Measurements from ENCODE around the gene ERI3.
A peak's percentile ranks its signal among the peaks of the same experiment; 100 is the strongest.

Gene ERI3

DNA sequence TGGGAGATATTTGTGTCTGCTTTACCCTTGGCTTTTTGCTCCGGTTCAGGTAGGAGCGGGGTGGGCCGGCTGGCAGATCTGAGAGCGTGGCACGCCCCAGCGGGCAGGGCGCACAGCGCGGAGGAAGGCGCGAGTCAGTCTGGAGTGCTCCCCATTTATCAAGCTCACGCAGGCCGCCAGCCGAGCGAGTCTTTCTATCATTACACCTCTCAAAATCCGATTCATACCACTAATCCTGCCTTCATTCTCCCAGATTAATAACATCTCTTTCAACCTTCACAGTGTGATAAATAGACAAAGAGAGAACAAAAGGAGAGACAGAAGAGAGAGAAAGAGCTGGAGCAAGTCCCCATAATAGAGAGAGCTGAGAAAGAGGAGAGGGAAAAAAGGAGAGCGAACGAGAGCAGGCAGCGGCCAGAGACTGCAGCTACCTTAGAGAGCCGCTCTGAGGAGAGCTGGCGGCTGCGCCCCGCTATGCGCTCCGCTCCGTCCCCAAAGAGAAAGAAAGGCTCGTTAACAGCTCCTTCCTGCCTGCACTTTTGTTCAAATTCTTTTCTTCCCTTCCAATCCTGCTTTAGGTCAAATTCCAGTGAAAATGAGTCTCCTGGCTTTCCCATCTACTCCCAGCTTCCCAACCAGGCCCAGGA lies 93.8 kb downstream of the ERI3 start:
- DNase-seq: no peak

DNA sequence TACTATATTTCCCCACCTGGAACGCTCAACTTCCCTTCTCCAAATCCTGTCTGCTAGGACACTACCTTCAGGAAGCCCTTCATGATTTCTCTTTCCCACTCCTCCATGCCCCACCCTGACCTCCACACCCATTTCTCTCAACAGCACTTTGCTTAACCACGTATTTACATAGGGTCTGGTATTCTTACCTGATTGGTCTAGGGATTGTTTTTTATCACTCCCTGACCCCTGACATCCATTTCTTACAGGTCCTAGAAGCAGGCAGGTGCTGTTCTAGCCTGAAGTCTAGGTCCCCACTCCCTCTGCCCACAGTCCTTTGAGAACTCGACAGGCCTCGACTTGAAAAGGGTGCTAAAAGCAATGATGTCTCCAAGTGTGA lies 94.3 kb downstream of the ERI3 start:
- DNase-seq: no peak

DNA sequence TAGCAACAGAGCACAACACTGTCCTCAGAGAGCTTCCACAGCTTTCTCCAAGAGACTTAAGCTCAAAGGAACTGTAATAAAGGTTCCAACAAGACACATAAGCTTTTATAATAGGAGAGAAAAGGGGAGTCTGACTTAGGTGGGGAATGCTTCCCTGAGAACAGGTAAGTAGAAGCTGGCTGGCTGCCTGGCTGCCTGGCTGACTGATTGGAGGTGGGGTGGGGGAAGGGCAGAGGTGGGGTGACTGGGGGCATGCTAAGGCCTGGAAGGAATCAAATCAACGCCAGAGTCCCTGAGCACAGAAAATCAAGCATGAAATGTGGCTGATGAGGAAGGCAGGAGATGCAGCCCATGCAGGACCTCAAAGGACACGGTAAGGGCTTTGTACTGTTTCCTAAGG lies 96.0 kb downstream of the ERI3 start:
- no peak for DNase-seq

DNA sequence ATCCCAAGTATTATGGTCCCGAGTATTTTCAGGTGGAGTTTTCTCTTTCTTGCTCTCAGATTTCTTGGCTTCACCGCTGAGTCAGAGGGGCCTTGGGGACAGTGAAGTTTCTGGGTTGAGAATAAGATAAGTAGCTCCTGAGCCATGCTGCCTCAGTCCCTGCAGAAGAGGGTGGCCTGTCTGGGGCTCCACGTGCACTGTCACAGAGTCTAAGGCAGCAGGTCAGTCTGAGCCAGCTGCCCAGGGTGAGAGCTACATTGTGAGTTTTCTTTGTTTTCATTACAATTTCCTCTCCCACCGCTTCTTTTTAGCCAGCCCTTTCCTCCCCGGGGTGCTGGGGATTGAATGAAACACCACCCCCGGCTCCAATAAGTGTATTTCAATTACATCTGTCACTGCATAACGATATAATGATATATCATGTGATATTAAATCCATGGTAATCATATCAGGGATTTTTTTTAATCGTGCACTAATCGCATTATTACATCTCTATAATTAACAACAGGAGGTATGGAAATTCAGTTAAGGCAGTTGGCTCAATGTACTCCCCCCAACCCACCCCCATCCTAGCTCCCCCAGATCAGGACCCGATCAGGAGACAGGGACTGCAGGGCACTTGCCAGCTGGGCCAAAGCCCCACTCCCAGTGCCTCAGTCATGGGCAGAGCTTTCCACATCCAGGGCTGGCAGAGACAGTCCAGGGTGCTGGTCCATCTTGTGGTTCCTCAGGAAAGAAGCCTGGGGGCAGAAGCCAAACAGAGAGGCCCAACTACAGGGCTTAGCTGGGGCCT lies 98.1 kb downstream of the ERI3 start:
- no peak for DNase-seq

DNA sequence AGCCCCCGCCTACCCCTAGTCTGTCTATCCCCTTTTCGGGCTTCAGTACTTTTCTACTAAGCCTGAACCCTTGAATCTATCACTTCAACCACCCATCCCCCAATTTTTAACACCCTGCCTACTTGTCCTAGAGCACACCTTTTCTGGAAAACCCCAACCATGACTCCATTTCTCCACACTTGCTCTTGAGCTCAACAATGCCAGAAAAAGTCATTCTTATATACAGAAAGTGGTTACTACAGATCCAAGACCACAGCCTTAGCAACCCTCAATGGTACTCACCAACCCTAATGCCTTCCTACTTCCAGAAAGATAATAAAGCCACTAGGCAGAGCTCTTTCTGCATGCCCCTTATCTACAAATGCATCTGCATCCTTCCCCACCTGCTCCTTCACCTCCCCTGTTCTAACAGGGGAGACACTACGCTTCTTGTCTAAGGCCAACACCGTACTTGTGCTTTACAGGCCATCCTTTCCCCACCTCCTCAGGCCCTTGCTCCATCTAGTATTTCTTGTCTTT lies 100.6 kb downstream of the ERI3 start:
- no peak for DNase-seq

DNA sequence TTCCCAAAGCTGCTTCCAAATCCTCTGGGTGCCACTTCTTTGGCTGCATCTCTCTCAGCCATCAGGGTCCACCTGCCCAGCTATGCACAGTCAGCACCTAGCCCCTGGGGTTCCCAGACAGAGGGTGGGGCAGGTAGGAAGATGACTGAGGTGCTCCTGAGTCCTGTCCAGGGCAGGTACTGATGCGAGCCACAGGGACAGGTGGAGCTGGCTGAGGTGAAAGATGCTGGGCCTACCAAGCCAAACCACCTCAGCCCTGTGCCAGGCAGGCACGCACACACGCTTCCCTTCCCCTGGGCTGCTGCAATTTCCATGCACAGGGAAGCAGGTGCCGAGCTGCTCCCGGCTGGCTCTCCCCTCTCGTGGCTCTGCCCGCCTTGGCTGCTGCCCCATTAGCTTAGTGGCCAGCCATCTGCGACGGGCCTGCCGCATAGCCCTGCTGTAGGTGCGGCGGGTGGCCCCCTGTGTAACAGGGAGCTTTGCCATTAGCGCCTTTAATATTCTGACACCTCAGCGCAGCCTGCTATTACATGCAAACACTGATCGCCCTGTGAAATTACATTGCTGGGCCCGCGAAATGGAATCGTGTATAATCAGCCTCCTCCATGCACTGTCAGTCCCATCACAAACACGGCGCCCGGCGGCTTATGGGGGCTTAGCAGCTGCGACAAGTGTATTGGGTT lies 102.9 kb downstream of the ERI3 start:
- peak; percentile 74 for DNase-seq

DNA sequence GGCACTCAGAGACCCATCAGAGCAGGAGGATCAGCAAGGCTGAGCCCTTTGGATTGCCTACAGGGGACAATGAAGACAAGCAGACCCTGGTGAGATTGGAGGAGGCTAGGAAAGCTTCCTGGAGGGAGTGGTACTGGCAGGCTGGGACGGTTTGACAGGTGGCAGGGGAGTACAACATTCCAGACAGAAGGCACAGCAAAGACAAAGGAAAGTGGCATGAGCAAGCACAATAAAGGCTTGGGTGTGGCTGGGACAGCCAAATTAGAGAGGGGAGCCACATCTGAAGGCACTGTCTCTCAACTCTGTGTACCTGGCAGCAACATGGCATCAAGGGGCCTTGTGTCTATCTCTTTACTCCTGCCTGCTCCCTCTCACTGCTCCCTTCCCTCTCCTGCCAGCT lies 103.6 kb downstream of the ERI3 start:
- DNase-seq: no peak

DNA sequence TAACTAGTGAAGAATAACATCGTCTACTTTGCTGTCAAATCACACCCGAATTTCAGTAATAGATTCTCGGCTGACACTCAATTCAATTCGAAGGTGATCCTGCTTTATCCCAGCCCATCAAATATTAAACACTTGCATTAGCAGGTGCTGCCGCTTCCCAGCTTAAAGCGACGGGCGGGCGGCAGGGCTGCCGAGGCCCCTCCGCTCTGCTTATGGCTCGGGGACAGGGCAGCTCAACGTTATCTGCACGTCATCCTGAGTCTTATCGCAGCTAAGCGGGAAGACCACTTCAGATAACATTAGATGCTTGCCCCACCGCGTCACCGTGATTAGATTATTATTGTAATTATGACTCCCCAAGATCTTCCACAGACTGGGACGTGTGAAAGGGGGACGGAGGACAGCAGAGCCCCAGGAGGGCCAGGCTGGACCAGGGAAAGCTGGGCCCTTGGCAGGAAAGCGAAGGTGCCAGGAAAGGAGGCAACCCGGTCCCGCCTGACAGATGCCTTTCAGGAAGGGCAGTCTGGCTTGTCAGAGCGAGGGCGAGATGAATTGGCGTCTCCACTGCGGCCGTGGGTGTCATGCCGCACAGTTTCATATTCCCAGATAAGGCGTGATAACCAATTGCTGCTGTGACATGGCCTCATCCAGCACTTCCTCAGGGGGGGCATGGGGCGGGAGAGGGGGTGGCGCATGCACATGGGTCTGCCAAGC lies 104.8 kb downstream of the ERI3 start:
- DNase-seq: no peak

DNA sequence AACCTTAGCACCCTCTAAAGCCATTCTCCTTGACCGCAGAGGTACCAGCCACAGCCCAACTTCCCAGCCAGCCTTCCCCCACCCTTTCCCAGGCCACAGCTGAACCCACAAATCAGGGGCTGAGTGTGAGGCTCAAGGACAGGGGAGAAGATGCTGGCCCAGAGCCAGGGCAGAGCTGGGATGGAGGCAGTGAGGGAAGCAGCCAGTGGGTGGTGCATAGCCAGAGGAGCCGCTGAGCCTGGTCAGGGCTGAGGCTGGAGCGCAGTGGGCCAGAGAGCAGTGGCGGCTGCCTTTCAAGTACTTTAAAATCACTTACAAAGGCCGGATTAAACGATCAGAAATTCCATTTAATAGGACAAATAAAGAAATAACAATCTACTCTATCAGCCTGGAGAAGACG lies 105.5 kb downstream of the ERI3 start:
- DNase-seq: peak; percentile 60

DNA sequence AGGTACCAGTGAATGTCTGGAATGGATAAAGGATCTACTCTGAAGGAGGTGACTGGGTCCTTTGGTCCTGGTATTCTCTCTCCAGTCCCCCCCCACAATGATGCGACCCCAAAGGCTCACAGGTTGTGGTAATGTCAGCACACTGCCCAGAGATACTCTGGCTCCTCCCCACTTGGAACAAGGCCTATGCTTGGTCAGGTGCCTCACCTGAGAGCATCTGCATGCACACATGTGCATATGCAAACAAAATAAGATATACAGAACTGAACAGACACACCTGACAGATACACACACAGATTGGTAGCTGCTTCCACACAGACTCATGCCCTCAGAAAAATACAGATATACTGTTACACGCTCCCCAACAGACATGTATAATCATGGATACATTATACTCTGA lies 108.3 kb downstream of the ERI3 start:
- DNase-seq: no peak

DNA sequence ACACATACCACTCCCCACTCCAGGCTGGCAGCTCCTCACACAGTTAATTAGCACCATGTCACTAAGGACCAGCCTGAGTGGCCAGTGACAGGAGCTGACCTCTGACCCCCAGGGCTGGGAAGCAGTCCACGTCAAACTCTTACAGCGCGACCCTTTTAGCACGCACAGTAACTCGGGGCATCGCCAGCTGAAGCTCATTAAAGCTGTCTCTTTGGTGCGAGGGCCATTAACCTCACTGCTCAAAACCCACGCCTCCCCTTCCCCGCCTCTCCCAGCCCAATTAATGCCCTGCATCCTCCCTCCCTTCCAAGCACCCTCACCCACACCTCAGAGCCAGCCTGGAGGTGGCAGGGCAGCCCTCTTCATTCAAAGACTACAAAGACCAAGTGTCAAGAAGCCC lies 110.1 kb downstream of the ERI3 start:
- peak; percentile 82 for DNase-seq

DNA sequence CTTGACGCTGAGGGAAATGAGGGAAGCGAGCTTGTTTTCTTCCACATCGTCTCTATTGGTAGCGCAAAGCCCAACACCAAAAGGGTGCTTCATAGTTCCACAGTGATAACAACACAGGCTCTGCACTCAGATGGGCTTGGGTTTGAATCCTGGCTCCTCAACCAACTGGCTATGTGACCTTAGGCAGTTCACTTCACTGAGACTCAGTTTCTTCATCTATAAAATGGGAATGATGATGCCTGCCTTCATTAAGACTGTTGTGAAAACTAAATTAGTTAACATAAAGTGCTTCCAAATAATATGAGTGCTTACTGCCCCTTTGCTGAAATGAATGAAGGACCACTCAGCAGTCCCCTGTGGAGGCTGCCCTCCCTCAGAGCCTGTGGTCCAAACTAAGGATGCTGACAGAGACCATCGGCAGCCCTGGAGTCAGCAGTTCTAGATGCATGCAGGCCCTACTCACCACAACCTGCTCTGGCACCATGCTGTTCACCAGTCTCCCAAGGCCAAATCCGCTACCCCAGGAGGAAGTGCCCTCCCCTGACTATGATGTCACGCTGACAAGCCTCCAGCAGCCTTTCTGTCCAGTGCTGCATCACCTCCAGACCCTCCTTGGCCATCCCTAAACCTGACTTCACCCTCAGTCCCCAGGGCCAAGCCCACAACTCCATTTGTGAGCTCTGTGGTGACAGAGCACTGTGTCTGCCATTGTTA lies 111.1 kb downstream of the ERI3 start:
- DNase-seq: no peak

DNA sequence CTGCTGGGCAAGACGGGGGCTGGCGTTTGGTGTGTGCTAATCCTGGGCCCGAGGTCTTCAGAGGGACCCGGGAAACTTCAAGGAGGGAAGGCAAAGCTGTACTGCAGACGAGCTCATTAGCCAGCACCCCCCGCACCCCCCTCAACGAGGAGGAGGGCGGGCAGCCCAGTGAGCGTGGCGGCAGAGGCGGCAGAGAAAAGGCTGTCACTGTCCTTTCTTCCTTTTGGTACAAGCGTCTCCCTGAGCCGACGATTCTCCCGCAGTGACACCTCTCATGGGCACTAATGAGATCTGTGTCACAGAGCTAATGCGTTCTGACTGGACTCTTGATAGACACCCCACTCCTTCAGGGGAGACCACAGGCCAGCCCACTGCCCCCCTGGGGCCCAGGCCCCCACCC lies 112.3 kb downstream of the ERI3 start:
- DNase-seq: no peak

DNA sequence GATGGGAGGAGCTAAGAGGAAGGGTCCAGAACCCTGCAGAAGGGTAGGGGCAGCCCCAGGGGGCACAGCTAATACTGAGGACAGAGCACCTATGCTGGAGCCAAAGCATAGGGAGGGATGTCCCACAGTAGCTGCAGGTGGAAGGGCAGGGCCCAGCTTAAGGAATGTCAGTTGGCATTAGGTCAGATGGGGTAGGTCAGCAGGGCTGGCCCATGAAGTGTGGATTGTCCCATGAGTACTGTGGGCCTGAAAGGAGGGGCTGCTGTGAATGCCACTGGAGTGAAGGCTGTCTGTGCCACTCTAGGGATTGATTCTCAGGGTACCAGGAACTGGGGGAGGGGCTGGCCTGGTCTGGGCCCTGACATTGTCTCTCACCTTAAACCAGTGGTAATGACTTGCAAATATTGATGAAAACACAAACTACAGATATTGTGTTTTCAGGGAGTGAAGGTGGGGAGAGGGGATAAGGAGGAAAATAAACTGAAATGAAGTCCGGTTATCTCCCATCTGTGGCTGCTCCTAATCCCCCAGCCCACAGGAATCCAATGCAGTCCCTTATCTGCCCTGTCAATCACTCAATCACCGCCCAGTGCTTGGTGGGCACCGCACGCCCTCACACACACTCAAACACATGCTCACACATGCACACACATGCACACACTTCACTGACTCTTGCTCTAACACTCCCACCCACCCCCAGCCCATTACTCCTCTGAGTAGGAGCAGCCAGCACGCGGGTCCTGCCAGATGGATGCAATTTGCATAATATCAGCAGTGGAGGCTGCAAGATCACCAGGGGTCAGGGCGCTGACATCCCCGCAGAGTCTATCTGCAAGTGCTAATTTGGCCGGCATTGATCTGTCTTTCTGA lies 114.0 kb downstream of the ERI3 start:
- no peak for DNase-seq

DNA sequence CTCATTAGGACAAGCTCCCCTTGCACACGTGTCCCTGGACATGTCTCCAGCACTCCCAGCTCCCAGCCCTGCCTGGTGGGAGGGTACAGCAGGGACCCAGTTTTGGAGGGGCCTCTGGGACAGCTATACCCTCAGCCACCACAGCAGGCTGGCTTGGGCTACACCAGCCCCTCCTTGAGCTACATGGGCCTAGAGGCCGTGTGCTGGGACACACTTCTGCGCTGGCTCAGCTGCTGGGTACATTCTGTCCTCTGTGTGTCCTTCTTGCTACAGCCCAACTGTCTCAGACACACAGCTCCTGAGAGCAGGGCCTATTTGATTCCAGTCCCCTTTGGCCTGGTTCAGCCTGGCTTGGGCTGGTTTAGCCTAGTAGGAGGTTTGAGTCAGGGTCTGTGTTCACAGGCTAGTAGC lies 115.1 kb downstream of the ERI3 start:
- DNase-seq: no peak

DNA sequence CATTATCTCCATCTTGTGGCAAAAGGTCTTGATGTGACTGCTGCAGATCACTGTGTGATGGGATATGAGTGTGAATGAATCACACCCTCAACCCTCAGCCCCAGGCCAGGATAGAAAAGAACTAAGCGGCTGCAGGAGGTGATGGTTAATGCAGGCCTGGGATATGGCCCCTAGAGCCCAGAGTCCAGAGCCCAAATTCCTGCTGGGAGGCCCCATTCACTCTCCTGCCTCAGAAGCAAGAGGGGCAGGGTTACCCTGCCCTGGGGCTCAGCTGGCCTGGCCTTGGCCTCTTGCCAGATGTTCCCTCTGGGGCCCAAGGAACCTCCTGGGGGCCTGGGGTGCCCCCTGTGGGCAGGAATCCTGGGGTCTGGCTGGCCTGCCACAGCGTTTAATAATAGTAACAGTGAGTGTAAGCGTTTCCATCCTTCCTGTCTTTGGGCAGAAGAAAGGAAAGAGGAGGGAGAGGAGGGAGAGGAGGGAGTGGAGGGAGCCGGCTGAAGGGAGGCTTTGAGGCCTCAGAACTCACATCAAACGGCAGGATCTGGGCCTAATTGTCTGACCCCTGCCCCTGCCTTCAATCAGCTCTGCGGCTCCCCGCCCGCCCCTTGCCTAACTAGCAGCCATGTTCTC lies 115.6 kb downstream of the ERI3 start:
- DNase-seq: no peak

DNA sequence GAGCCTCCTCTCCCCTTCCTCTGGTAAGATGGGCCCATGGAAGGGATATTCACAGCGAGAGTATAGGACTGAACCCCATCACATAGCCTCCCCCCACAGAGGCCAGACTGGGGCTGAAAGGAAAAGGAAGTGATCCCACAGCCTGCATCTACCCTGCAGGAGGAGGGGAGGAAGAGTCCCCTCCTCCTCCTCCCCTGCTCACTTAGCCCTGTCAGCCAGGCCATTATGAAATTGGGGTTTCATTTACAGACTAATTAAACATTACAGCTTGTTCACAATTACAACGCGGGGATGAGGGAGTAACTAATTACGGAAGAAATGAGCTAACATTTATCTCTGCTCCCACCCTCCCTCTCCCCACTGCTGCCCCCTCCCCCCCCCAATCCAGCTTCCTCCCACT lies 116.4 kb downstream of the ERI3 start:
- no peak for DNase-seq

DNA sequence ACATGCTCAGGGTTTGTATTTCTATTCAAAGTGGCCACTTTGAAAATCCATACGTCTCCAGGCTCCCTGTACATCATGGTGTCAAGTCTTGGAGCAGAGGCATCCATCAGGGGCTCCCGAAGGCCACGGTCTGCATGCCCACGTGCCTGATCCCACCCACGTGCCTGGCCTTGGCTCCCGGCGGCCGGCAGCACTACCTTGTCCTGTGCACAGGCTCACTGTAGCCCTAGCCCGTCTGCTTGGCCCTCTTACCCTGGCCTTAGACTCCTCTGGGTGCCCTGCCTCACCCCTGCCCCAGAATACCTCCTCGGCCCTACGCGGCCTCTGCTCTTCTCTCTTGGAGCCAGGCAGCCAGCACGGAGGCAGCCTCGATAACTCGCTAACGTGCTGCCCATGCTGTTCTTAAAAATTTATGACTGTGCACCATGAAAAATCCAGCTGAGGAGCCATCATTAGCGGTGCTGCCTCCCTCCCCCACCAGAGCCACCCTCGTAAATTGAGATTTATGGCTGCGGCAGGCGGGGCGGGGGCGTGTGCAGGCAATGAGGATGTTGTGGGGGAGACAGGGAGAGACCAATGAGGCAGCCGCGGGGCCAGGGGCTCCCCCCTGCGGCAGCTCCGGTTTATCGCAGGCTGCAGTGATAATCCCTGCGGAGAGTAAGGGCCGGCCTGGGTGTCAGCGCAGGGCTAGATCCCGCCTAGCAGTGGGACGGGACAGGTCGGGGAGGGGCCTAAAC lies 117.2 kb downstream of the ERI3 start:
- DNase-seq: no peak

DNA sequence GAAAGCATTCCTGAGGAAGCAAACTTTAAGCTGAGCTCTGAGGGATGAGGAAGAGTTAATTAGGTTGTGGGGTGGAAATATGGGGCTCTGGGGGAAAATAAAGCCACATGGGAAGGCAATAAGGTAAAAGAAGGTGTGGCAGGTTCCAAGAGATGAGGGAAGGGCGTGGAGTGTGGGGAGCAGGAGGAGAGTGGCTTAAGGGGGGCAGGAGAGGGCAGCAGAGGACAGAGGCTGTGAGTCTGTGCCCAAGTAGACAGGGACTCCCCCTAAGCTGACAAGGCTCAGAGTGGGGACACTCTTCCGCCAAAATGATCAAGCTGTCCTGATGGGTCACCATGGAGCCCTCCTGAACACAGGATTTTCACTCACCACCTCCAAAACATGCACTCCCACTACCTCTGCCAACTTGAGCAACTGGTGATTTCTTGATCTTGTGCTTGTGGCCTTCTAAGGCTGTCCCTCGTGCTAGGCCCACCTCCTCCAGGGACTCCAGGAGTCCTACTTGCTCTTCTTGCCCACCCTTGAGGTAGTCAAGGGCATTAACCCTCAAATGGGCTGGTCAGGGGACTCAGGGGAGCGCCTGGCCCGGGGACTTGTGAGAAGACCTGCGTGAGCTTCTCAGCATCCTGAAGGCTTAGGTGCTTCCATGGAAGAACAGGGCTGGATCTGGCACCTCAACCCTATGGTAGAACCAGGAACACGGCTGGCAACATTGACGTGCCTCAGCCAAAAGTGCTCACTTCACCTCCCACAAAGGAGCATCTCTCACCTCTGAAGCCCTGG lies 118.4 kb downstream of the ERI3 start:
- no peak for DNase-seq

DNA sequence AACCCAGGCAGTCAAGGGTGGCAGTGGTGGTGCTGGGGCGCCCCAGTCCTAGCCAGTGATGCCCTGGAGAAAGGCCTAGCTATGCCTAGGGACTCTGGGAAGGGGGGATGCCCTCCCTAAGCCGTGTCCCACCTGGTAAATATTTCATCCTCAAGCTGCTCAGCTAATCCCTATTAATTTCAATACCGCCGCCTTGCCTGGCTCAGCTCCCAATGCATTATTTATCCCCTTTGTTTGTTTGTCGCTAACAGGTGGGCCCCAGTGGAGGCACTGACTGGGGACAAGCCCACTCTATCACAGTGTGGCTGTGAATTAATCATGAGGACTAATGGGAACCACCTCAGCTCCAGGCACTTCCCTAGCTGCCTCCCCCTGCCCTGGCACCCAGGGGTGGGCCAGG lies 119.2 kb downstream of the ERI3 start:
- DNase-seq: no peak
